ENCODE data around the gene LAP3. TPM values are rescaled to one million over a fixed set of nuclear protein-coding genes. Genes with fewer than 3 reads are reported as not detected.

The LAP3 gene
- total and polyA plus RNA-seq, 4 experiments from 2014 or later = 25.6 to 71.3 (median 35.1) TPM

GRCh38 chr4:17587094-17587822 lies 10.3 kb downstream of the LAP3 start:
- no peak overlapping the region for H3K4me3 ChIP-seq (ENCODE audit: low read length in 2 of 2)
- no peaks in the 10 kb centered on the region for H3K4me1 ChIP-seq (ENCODE audit: insufficient read depth, low read length)
- ChIA-PET CTCF (ENCODE audit: partially characterized antibody) (interaction anchor here (0.8 kb wide), 1 partner anchor 8 kb away, joined by 3 read pairs; no protein-coding TSS in a partner anchor), POLR2A (ENCODE audit: partially characterized antibody) (interaction anchor here (1.3 kb wide), 1 partner anchor 9 kb away, joined by 3 read pairs; no protein-coding TSS in a partner anchor)
- Mint-ChIP-seq H3K4me1 (peaks cover 0 to 9% (median 6%) of the 10 kb centered on the region in 4 donors), H3K9me3 (peaks cover 0 to 3% (median 0%) of the 10 kb centered on the region in 8 donors), H3K27me3 (no peaks in the 10 kb centered on the region), H3K4me3 (no peak overlapping the region), H3K36me3 (peaks cover 45 to 78% of the 10 kb centered on the region in 2 donors), H3K27ac (no peak overlapping the region)
- H3K9me3 ChIP-seq (ENCODE audit: control insufficient read depth in 1 of 2, low read length in 2 of 2) = no peaks in the 10 kb centered on the region
- intact Hi-C loops (cut with micrococcal nuclease) = no loop called here
- DNase-seq = no peak
- no peak overlapping the region for H3K27ac ChIP-seq (ENCODE audit: low read depth, low read length)
- peaks cover 52% of the 10 kb centered on the region for H3K36me3 ChIP-seq (ENCODE audit: insufficient read depth, low read length)
- no peaks in the 10 kb centered on the region for H3K27me3 ChIP-seq (ENCODE audit: insufficient read depth, low read length)

DNA sequence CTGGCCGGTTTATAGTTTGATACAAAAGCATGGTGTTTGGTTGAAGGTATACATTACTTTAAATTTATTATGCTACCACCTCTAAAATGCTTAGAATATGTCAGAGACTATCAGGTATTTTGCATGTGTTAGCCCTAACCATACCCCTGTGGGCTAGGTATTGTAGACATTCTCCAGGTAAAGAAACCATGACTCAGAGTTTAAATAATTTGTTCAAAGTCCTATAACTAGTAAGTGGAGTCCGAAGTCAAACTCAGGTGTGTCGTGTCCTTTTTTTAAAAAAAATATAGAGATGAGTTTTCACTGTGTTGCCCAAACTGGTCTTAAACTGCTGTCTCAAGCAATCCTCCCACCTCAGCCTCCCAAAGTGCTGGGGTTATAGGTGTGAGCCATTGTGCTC lies 12.4 kb downstream of the LAP3 start:
- H3K4me3 Mint-ChIP-seq = no peak overlapping the region
- no peak for DNase-seq
- POLR2A ChIA-PET (ENCODE audit: partially characterized antibody) = no interaction called here
- H3K27ac ChIP-seq (ENCODE audit: low read depth, low read length) = no peak overlapping the region
- H3K36me3 ChIP-seq (ENCODE audit: insufficient read depth, low read length) = peaks cover 33% of the 10 kb centered on the region
- H3K36me3 Mint-ChIP-seq = peaks cover 52 to 73% of the 10 kb centered on the region in 2 donors
- peaks cover 0 to 9% (median 8%) of the 10 kb centered on the region in 4 donors for H3K4me1 Mint-ChIP-seq
- CTCF ChIA-PET (ENCODE audit: partially characterized antibody) = no interaction called here
- H3K4me1 ChIP-seq (ENCODE audit: insufficient read depth, low read length) = no peaks in the 10 kb centered on the region
- H3K9me3 ChIP-seq (ENCODE audit: control insufficient read depth in 1 of 2, low read length in 2 of 2) = no peaks in the 10 kb centered on the region
- no peak overlapping the region for H3K27ac Mint-ChIP-seq
- H3K9me3 Mint-ChIP-seq = peaks cover 0 to 3% (median 0%) of the 10 kb centered on the region in 8 donors
- H3K4me3 ChIP-seq (ENCODE audit: low read length in 2 of 2) = no peak overlapping the region
- H3K27me3 ChIP-seq (ENCODE audit: insufficient read depth, low read length) = no peaks in the 10 kb centered on the region
- H3K27me3 Mint-ChIP-seq = no peaks in the 10 kb centered on the region
- intact Hi-C loops (cut with micrococcal nuclease) = no loop called here

GRCh38 chr4:17595471-17596005 lies 18.5 kb downstream of the LAP3 start:
- intact Hi-C loops (cut with micrococcal nuclease) = no loop called here
- Histone ChIP-seq H3K36me3 (ENCODE audit: insufficient read depth, low read length) (peaks cover 36% of the 10 kb centered on the region), H3K27ac (ENCODE audit: low read depth, low read length) (no peak overlapping the region), H3K9me3 (ENCODE audit: control insufficient read depth in 1 of 2, low read length in 2 of 2) (no peaks in the 10 kb centered on the region), H3K4me3 (ENCODE audit: low read length in 2 of 2) (no peak overlapping the region), H3K4me1 (ENCODE audit: insufficient read depth, low read length) (no peaks in the 10 kb centered on the region), H3K27me3 (ENCODE audit: insufficient read depth, low read length) (no peaks in the 10 kb centered on the region)
- POLR2A ChIA-PET (ENCODE audit: partially characterized antibody) = no interaction called here
- H3K27me3 Mint-ChIP-seq = no peaks in the 10 kb centered on the region
- H3K36me3 Mint-ChIP-seq = peaks cover 55 to 68% of the 10 kb centered on the region in 2 donors
- no peak overlapping the region for H3K4me3 Mint-ChIP-seq
- CTCF ChIA-PET (ENCODE audit: partially characterized antibody) = interaction anchor here (1.3 kb wide), 2 partner anchors 9 to 18 kb away, joined by 3 read pairs; no protein-coding TSS in a partner anchor
- no peak for DNase-seq
- H3K4me1 Mint-ChIP-seq = peaks cover 0 to 9% (median 7%) of the 10 kb centered on the region in 4 donors
- peak overlapping the region in 1 of 7 donors; percentile 27 for H3K27ac Mint-ChIP-seq
- no peaks in the 10 kb centered on the region for H3K9me3 Mint-ChIP-seq

DNA sequence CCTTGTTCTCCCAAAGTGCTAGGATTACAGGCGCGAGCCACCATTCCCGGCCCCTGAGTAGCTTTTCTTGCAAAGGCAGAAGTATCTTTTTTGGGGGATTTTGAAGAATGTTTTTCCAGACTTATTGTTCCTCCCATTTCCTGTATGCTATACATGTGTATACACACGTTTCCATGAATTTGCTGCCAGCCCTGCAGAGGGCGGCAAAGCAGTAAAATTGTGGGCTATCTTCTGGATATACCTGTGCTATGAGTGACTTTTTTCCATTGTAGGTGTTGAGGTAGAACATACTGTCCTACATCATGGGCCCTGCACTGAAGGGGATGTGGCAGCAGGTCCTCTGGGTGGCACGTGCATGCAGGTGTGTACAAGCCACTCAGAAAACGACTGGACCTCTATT lies 20.5 kb downstream of the LAP3 start:
- intact Hi-C loops (cut with micrococcal nuclease) = no loop called here
- DNase-seq = no peak
- Histone ChIP-seq H3K27ac (ENCODE audit: low read depth, low read length) (no peak overlapping the region), H3K4me1 (ENCODE audit: insufficient read depth, low read length) (no peaks in the 10 kb centered on the region), H3K9me3 (ENCODE audit: control insufficient read depth in 1 of 2, low read length in 2 of 2) (no peaks in the 10 kb centered on the region), H3K4me3 (ENCODE audit: low read length in 2 of 2) (no peak overlapping the region), H3K36me3 (ENCODE audit: insufficient read depth, low read length) (peaks cover 46% of the 10 kb centered on the region), H3K27me3 (ENCODE audit: insufficient read depth, low read length) (no peaks in the 10 kb centered on the region)
- Mint-ChIP-seq H3K27ac (no peak overlapping the region), H3K4me1 (peaks cover 0 to 2% (median under 1%) of the 10 kb centered on the region in 4 donors), H3K36me3 (peaks cover 45 to 70% of the 10 kb centered on the region in 2 donors), H3K9me3 (no peaks in the 10 kb centered on the region), H3K4me3 (no peak overlapping the region), H3K27me3 (no peaks in the 10 kb centered on the region)
- CTCF ChIA-PET (ENCODE audit: partially characterized antibody) = interaction anchor here (1.2 kb wide), 1 partner anchor 48 kb away, joined by 8 read pairs; no protein-coding TSS in a partner anchor
- POLR2A ChIA-PET (ENCODE audit: partially characterized antibody) = no interaction called here

DNA sequence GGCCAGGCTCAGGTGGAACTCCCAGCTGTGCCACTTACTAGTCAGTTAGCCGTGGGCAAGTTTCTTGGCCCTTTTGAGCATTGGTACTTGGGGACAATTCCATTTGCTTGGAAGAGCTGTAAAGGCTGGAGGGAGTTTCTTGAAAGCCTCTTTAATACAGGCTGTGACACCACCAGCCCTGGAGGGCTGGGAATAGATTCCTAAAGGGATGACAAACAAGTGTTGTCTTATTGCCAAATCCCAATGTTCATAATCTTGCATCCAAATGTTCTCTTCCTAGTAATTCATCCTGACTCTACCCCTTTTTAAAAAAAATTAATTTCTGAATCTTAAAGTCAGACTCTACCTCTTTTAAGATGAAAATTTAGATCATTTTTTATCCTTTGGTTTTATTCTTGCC lies 22.8 kb downstream of the LAP3 start:
- no peaks in the 10 kb centered on the region for H3K9me3 Mint-ChIP-seq
- ChIA-PET CTCF (ENCODE audit: partially characterized antibody) (interaction anchor here (1.2 kb wide), 1 partner anchor 13 kb away, joined by 3 read pairs; no protein-coding TSS in a partner anchor), POLR2A (ENCODE audit: partially characterized antibody) (no interaction called here)
- no peak for DNase-seq
- peaks cover 51% of the 10 kb centered on the region for H3K36me3 ChIP-seq (ENCODE audit: insufficient read depth, low read length)
- no peaks in the 10 kb centered on the region for H3K9me3 ChIP-seq (ENCODE audit: control insufficient read depth in 1 of 2, low read length in 2 of 2)
- no peak overlapping the region for H3K27ac ChIP-seq (ENCODE audit: low read depth, low read length)
- no peaks in the 10 kb centered on the region for H3K4me1 ChIP-seq (ENCODE audit: insufficient read depth, low read length)
- no peaks in the 10 kb centered on the region for H3K27me3 ChIP-seq (ENCODE audit: insufficient read depth, low read length)
- H3K4me3 ChIP-seq (ENCODE audit: low read length in 2 of 2) = no peak overlapping the region
- peaks cover 36 to 61% of the 10 kb centered on the region in 2 donors for H3K36me3 Mint-ChIP-seq
- no peaks in the 10 kb centered on the region for H3K4me1 Mint-ChIP-seq
- intact Hi-C loops (cut with micrococcal nuclease) = no loop called here
- no peak overlapping the region for H3K4me3 Mint-ChIP-seq
- H3K27ac Mint-ChIP-seq = peak overlapping the region in 1 of 7 donors; percentile 10
- no peaks in the 10 kb centered on the region for H3K27me3 Mint-ChIP-seq

DNA sequence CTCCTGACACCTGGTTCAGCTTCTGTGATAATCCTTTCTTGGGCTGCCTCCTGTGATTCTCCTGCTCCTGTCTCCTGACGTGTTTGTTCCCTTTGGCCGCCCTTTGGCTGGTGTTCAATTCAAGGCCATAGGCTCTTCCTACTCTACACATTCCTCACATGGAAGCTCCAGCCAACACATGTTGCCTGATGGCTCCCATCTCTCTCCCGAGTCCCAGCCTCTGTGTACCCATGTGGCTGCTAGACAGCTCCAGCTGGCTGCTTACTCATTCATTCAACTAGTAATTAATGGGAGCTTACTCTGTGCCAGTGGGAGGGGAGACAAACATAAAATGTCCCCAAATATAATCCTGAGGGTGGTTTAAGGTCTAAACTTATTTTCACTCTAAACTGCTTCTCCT lies 28.2 kb downstream of the LAP3 start:
- intact Hi-C loops (cut with micrococcal nuclease) = no loop called here
- H3K4me3 ChIP-seq (ENCODE audit: low read length in 2 of 2) = no peak overlapping the region
- no peaks in the 10 kb centered on the region for H3K9me3 ChIP-seq (ENCODE audit: control insufficient read depth in 1 of 2, low read length in 2 of 2)
- H3K27me3 Mint-ChIP-seq = no peaks in the 10 kb centered on the region
- no peaks in the 10 kb centered on the region for H3K27me3 ChIP-seq (ENCODE audit: insufficient read depth, low read length)
- DNase-seq = no peak
- H3K27ac ChIP-seq (ENCODE audit: low read depth, low read length) = no peak overlapping the region
- no peaks in the 10 kb centered on the region for H3K4me1 Mint-ChIP-seq
- peaks cover 38% of the 10 kb centered on the region for H3K36me3 ChIP-seq (ENCODE audit: insufficient read depth, low read length)
- peak overlapping the region in 1 of 7 donors; percentile 86 for H3K27ac Mint-ChIP-seq
- POLR2A ChIA-PET (ENCODE audit: partially characterized antibody) = interaction anchor here (1.6 kb wide), 1 partner anchor 10 kb away, joined by 4 read pairs; no protein-coding TSS in a partner anchor
- H3K4me1 ChIP-seq (ENCODE audit: insufficient read depth, low read length) = no peaks in the 10 kb centered on the region
- peaks cover 23 to 52% of the 10 kb centered on the region in 2 donors for H3K36me3 Mint-ChIP-seq
- no peak overlapping the region for H3K4me3 Mint-ChIP-seq
- CTCF ChIA-PET (ENCODE audit: partially characterized antibody) = no interaction called here
- H3K9me3 Mint-ChIP-seq = no peaks in the 10 kb centered on the region

DNA sequence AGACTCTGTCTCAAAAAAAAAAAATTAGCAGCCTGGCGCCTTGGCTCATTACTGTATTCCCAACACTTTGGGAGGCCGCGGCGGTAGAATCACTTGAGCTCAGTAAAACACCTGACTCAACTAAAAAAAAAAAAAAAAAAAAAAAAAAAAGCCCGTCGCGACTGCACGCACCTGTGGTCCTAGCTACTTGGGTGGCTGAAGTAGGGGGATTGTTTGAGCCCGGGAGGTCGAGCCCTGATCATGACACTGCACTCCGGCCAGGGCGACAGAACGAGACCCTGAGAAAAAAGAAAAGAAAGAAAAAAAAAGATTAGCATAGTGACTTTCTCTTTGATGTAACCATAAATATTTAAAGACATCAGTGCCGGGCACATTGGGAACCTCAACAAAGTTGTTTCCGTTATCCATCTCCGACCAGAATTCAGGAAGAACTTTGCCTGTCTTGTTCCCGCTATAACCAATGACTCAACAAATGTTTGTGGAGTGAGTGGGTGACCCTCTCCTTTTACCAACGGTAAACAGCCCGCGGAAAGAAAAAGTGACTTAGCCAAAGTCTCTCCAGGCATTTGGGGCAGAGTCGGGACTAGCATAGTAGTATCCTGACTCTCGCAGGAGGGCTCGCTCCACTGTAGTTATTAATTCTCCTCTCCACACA lies 36.9 kb downstream of the LAP3 start:
- peak in 1 of 5 donors; percentile 44 for DNase-seq
- CTCF ChIA-PET (ENCODE audit: partially characterized antibody) = interaction anchor here (0.9 to 1.9 kb wide), 10 partner anchors 14 to 203 kb away, joined by 3 to 13 read pairs (median 3); partner anchors contain the start of genes DCAF16 and LAP3
- POLR2A ChIA-PET (ENCODE audit: partially characterized antibody) = interaction anchor here (0.7 to 3.1 kb wide), 16 partner anchors 10 to 277 kb away, joined by 3 to 45 read pairs (median 4); partner anchors contain the start of genes DCAF16, LAP3, NCAPG and QDPR
- no peaks in the 10 kb centered on the region for H3K27me3 ChIP-seq (ENCODE audit: insufficient read depth, low read length)
- Mint-ChIP-seq H3K27ac (peak overlapping the region; percentile 95 to 100 (median 96)), H3K4me1 (peaks cover 19 to 54% (median 37%) of the 10 kb centered on the region in 4 donors), H3K9me3 (peaks cover 0 to 2% (median 0%) of the 10 kb centered on the region in 8 donors), H3K4me3 (peak overlapping the region; percentile 95 to 100 (median 99)), H3K36me3 (peaks cover 9 to 35% of the 10 kb centered on the region in 2 donors), H3K27me3 (no peaks in the 10 kb centered on the region)
- H3K4me3 ChIP-seq (ENCODE audit: low read length in 2 of 2) = peak overlapping the region; percentile 82 to 100
- H3K4me1 ChIP-seq (ENCODE audit: insufficient read depth, low read length) = peaks cover 37% of the 10 kb centered on the region
- intact Hi-C loops (cut with micrococcal nuclease) = loop anchor here (1.0 to 5.0 kb wide), 5 partner anchors 23 to 407 kb away; partner anchors contain the start of genes DCAF16, LAP3, LCORL and NCAPG
- H3K36me3 ChIP-seq (ENCODE audit: insufficient read depth, low read length) = peaks cover 6% of the 10 kb centered on the region
- peak overlapping the region; percentile 95 for H3K27ac ChIP-seq (ENCODE audit: low read depth, low read length)
- no peaks in the 10 kb centered on the region for H3K9me3 ChIP-seq (ENCODE audit: control insufficient read depth in 1 of 2, low read length in 2 of 2)
